Chondrocyte (in vitro differentiated cells): ENCODE results near the gene DDRGK1. TPM values are rescaled to one million over a fixed set of nuclear protein-coding genes. Genes with fewer than 3 reads are reported as not detected.

ENCODE experiments used
- DNase-seq: peaks from one replicate; pipeline ENCODE4 v3.0.0; 2021; ENCODE audit warnings: mixed read lengths, low spot score
- H3K27ac Mint-ChIP-seq: one replicate; pipeline ENCODE4 v1.8.0; 2021; ENCODE audit warnings: mild to moderate bottlenecking, moderate library complexity, mixed read lengths; ENCODE audit not compliant: unreplicated experiment
- H3K27me3 Mint-ChIP-seq: 2 replicates; pipeline ENCODE4 v1.8.0; 2021; ENCODE audit warnings: low read depth, mixed read lengths
- H3K36me3 Mint-ChIP-seq: 2 replicates; pipeline ENCODE4 v1.8.0; 2021; ENCODE audit warnings: low read depth, mixed read lengths
- H3K4me1 Mint-ChIP-seq: 2 replicates; pipeline ENCODE4 v1.8.0; 2021; ENCODE audit warnings: low read depth, mild to moderate bottlenecking, mixed read lengths
- H3K4me3 Mint-ChIP-seq: one replicate; pipeline ENCODE4 v1.8.0; 2021; ENCODE audit warnings: mild to moderate bottlenecking, moderate library complexity, mixed read lengths; ENCODE audit not compliant: unreplicated experiment
- H3K9me3 Mint-ChIP-seq: 2 replicates; pipeline ENCODE4 v1.8.0; 2021; ENCODE audit warnings: low read depth, mixed read lengths
- CTCF ChIP-seq: fragments of 200-600 bp; sonication (generic); IDR thresholded peaks from 2 replicates; pipeline ENCODE4 v1.5.0; 2021; ENCODE audit warnings: antibody characterized with exemption, mild to moderate bottlenecking, moderate library complexity
- total RNA-seq: library from RNA; stranded (reverse); gene quantifications from 3 replicates; pipeline ENCODE4 v1.2.1, GENCODE V29; 2021

DDRGK1 gene
- total RNA-seq, 1 donor from 2014 or later: 62.6 TPM

DNA sequence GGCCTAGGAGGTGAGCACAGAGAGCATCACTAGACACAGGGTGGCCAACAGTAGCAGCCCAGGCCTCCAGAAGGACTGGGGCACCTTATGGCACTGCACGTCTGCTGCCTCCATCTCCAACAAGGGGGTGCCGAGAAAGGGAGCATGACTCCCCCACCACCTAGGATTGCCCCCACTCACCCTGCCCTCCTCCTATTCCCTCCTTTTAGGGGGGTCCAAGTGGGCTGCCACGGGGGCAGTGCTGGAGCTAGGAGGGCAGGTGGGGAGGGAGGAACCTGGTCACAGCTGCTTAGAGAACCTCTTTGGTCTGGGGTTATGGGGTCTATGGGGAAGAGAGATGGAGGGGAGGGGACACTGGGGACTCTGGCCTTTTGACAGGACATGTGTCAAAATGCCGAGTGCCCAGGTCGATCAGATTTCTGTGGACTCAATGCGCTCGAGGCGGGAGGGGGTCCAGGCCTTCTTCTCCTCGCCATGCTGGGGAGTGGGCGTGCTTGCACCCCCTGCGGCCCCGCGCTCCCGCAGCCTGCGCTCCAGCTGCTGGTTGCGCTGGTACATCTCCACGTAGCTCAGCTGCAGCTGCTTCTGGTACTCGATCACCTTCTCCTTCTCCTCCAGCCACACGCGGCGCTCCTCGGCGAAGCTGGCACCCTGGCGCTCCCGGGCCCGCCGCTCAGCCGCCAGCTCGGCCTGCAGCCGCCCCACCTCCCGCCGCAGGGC, 40.3 kb downstream of the DDRGK1 start:
- TF ChIP-seq CTCF: no peak
- no peaks in the 10 kb centered on the region for H3K27me3 Mint-ChIP-seq
- H3K9me3 Mint-ChIP-seq: no peaks in the 10 kb centered on the region
- no peak for DNase-seq
- no peak overlapping the region for H3K27ac Mint-ChIP-seq
- H3K4me3 Mint-ChIP-seq: no peak overlapping the region
- no peaks in the 10 kb centered on the region for H3K36me3 Mint-ChIP-seq
- peaks cover 4% of the 10 kb centered on the region for H3K4me1 Mint-ChIP-seq

DNA sequence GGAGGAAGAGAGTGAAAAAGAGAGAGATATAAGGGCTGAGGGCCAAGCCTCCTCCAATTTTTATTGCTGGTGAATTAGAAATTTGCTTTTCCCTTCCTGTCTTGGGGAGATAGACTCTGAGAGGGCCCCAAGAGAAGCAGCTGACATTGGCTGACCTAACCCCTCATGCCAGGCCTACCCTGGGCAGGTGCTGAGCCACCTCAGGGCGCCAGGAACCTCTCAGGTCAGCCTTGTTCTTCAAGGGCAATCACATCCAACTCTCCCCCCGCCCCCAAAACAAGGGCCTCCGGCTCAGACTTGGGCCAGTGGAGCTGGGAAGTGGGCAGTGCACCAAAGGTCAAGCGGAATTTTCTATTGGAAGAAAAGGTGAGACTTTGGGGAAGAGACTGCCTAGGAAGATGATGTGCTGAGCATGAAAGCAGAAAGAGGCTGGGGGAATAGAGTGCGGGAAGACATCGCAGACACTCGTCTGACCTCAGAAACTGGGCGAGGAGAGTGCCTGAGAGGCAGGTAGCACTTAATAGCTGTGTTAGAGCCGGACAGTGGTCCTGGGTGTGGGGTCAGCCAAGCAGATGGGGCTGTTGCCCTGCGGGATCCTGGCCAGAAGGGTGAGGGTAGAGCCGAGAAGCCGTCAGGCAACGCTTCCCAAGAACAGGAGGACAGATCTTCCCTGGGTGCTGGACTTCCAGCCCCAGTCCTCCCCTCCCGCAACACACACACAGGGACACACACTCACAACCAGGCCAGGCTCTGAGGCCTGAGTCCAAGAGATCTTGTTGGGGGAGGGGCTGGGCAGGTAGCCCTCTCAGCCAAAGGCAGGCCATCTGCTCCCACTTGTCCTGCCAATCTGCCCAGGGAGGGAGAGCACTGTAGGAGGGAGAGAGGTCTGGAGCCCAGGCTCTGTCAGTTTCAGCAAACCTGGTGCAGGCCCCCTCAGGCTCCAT, 41.1 kb downstream of the DDRGK1 start:
- H3K27me3 Mint-ChIP-seq: no peaks in the 10 kb centered on the region
- H3K36me3 Mint-ChIP-seq: no peaks in the 10 kb centered on the region
- peaks cover 12% of the 10 kb centered on the region for H3K4me1 Mint-ChIP-seq
- no peak overlapping the region for H3K4me3 Mint-ChIP-seq
- no peak overlapping the region for H3K27ac Mint-ChIP-seq
- DNase-seq: no peak
- no peaks in the 10 kb centered on the region for H3K9me3 Mint-ChIP-seq
- TF ChIP-seq CTCF: no peak

DNA sequence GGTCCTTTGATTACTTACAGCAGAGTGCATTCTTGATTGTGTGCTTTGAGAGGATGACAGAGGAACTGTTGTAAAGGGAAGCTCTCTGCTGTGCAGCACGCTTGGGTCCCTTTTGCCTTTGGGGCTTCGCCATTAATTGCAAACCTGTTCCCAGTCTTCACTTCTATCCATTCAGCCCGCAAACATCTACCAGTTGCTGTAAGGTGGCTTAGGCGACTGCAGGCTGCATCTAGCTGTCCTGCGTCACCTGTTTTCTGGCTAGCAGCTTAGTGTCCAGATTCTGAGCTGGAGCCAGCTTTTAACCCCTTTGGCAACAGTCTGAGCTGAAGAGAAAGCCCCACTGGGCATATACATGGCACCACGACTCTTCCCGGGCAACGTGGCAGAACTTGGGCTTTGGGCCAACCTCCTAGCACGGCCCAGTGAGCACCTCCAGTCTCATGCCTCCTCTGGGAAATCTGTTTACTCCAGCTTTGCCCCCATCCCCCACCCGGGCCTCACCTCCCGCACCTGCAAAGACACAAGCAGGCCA, 42.3 kb downstream of the DDRGK1 start:
- Mint-ChIP-seq H3K4me1 (peaks cover 23% of the 10 kb centered on the region), H3K36me3 (no peaks in the 10 kb centered on the region), H3K4me3 (no peak overlapping the region), H3K27me3 (no peaks in the 10 kb centered on the region), H3K27ac (no peak overlapping the region), H3K9me3 (no peaks in the 10 kb centered on the region)
- no peak for DNase-seq
- no peak for TF ChIP-seq CTCF

GRCh38 chr20:3161316-3162079, 43.0 kb downstream of the DDRGK1 start:
- H3K27me3 Mint-ChIP-seq: no peaks in the 10 kb centered on the region
- H3K9me3 Mint-ChIP-seq: no peaks in the 10 kb centered on the region
- H3K27ac Mint-ChIP-seq: no peak overlapping the region
- TF ChIP-seq CTCF: no peak
- H3K4me3 Mint-ChIP-seq: no peak overlapping the region
- no peaks in the 10 kb centered on the region for H3K36me3 Mint-ChIP-seq
- peaks cover 30% of the 10 kb centered on the region for H3K4me1 Mint-ChIP-seq
- no peak for DNase-seq

DNA sequence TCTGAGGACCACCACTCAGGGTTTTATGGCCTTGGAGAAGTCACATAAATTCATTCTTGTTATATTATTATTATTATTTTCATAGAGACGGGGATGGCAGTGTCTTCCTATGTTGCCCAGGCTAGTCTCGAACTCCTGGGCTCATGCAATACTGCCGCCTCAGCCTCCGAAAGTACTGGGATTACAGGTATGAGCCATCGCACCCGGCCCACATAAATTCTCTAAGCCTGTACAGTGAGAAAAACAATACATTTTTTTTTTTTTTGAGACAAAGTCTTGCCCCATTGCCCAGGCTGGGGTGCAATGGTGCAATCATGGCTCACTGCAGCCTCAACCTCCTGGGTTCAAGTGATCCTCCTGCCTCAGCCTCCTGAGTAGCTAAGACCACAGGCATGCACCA, 44.1 kb downstream of the DDRGK1 start:
- no peak for DNase-seq
- no peak overlapping the region for H3K27ac Mint-ChIP-seq
- TF ChIP-seq CTCF: no peak
- H3K4me1 Mint-ChIP-seq: peaks cover 36% of the 10 kb centered on the region
- H3K9me3 Mint-ChIP-seq: no peaks in the 10 kb centered on the region
- H3K36me3 Mint-ChIP-seq: no peaks in the 10 kb centered on the region
- peak overlapping the region; percentile 28 for H3K4me3 Mint-ChIP-seq
- no peaks in the 10 kb centered on the region for H3K27me3 Mint-ChIP-seq
